ENCODE measurements around the gene XAGE3.

Gene XAGE3

DNA sequence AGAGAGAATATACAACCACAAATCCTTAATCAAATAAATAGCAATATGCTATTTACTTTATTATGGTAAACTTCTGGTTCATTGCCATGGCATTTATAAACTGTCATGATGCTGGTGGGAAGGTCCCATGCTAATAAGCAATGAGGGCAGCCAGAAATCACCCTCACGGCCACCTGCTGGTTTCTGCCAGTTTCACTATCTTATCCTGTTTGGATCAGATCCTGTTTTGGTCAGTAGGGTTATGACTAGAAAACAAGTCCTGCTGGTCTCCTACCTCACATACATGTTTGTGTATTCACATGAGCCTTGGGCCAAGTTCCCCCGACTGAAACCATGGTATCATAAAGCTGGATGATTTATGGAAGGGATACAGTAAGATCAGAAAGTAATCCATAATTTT, 28.7 kb downstream of the XAGE3 start:
- DNase-seq (ENCODE audit: low spot score) = no peak

- DNase-seq (ENCODE audit: low spot score) = no peak
Measured at GRCh38 chrX:52830551-52830950, 37.3 kb downstream of the XAGE3 start.

- DNase-seq (ENCODE audit: low spot score) = no peak
Measured at GRCh38 chrX:52824608-52825007, 43.3 kb downstream of the XAGE3 start.

DNA sequence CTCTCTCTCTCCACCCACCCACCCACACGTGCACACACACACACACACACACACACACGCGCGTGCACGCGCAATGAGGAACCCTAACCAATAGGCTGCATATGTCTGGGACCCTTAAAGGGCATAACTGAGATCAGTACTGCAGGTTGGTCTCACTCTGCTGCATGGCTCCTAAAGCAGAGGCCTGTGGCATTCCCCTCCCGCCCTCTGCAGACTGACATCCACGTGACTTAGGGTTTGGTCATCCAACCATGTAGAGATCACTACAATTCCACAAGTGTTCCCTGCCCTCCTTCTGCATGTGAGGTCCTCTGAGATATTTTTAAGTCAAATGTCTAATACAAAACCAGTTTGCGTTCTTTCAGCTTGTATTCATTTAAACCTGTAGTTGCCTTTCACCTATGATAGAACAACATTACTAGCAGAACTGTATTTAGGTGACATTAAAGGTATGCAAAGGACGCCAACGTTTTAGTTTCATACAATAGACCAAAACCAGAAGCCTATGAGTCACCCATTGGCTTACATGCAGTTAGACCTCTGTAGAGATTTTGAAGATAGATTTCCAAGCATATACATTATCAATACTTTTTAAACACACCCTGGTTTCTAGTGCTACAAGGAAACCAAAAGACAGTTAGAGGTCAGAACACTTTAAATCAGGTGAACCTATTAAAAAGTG, 46.7 kb downstream of the XAGE3 start:
- no peak for DNase-seq (ENCODE audit: low spot score)

GRCh38 chrX:52819788-52820187, 48.1 kb downstream of the XAGE3 start:
- no peak for DNase-seq (ENCODE audit: low spot score)
